Measurements from ENCODE around the gene ANKS3. TPM values are rescaled to one million over a fixed set of nuclear protein-coding genes. Genes with fewer than 3 reads are reported as not detected.

The ANKS3 gene
- total and polyA plus RNA-seq, 10 of the 15 experiments (the other 5 are each of a cell fraction or from before 2014, with no cell fraction given): 0.29 to 14.2 (median 8.5) TPM

DNA sequence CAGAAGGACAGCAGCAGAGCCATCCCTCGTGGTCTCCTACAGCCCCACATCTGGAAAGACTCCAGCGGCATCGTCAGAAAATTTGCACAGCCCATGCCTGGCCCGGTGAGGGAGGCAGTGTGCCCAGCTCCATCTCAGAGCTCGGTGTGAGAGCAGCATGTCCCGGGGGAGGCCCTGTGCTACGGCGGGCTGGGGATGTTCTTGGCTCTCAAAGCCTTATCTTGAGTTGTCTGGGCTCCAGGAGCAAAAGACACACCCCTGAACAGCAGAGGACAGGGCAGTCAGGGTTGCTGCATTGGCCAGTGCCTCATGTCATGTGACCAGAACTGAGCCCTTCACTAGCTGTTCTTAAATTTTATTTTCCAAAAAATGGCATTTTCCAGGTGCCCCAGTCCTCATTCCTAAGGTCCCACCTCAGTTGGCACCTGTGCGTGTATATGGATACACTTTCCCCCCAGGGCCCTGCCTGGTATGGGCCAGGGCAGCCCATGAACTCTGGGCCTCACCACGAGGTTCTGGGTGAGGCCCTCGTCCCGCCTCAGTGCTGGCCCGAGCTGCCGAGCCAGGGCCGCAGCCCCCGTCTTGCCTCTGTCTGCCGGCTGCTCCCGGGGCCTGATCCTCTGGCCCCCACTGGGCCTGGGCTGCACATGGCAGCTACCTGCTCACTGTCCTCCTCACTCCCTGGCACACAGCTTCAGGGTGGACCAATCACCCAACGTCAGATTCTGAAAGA is 37.7 kb downstream of the ANKS3 start:
- peak; percentile 22; the same call in 1 of the 2 replicates for TF ChIP-seq POLR2A (IDR thresholded peaks at IDR 0.05; ENCODE audit: low read depth, low read length)
- TF ChIP-seq, protein P1, sequence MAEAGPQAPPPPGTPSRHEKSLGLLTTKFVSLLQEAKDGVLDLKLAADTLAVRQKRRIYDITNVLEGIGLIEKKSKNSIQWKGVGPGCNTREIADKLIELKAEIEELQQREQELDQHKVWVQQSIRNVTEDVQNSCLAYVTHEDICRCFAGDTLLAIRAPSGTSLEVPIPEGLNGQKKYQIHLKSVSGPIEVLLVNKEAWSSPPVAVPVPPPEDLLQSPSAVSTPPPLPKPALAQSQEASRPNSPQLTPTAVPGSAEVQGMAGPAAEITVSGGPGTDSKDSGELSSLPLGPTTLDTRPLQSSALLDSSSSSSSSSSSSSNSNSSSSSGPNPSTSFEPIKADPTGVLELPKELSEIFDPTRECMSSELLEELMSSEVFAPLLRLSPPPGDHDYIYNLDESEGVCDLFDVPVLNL (IDR thresholded peaks at IDR 0.05; ENCODE audit: low read depth, low read length): no peak
- ChIA-PET SMC1A (ENCODE audit: uncharacterized antibody, unreplicated experiment) (interaction anchor here (1.2 kb wide), 1 partner anchor 39 kb away, joined by 3 read pairs; no protein-coding TSS in a partner anchor), RAD21 (ENCODE audit: unreplicated experiment) (interaction anchor here (1.5 kb wide), 1 partner anchor 106 kb away, joined by 4 read pairs; the partner anchor contains the start of gene ROGDI), CTCF (interaction anchor here (1.0 to 1.8 kb wide), 2 partner anchors 39 to 293 kb away, joined by 4 to 9 read pairs; partner anchors contain the start of genes ANKS3 and DNAAF8), POLR2A (interaction anchor here (0.6 kb wide), 1 partner anchor 766 kb away, joined by 3 read pairs; no protein-coding TSS in a partner anchor)
- no peak overlapping the region for H3K9ac ChIP-seq (ENCODE audit: control insufficient read depth, insufficient read depth, low read length)
- H3K4me1 ChIP-seq (ENCODE audit: control insufficient read depth, insufficient read depth, low read length): peaks cover 12% of the 10 kb centered on the region
- no peak overlapping the region for H3K4me2 ChIP-seq (ENCODE audit: control insufficient read depth, insufficient read depth)
- DNase-seq (ENCODE audit: low read depth, low spot score) (no peak), ATAC-seq (no peak), FAIRE-seq (no peak)
- H3K79me2 ChIP-seq (ENCODE audit: control insufficient read depth, insufficient read depth, low read length): peaks cover 11% of the 10 kb centered on the region
- H3K4me3 ChIP-seq: no peak overlapping the region
- H3K27ac ChIP-seq (ENCODE audit: control insufficient read depth, insufficient read depth): no peak overlapping the region
- no peaks in the 10 kb centered on the region for H3K27me3 ChIP-seq (replicated peaks in 1 of 2; ENCODE audit: control insufficient read depth in 2 of 2, insufficient read depth in 2 of 2, low read length in 1 of 2)
- H3K9me3 ChIP-seq (replicated peaks; ENCODE audit: control insufficient read depth, insufficient read depth, low read length): no peaks in the 10 kb centered on the region
- in situ Hi-C loops (cut with MboI) (no loop called here), intact Hi-C loops (cut with micrococcal nuclease; ENCODE audit: unreplicated experiment) (no loop called here)
- no TSS peak for BruUV-seq (replicated peaks)
- H4K20me1 ChIP-seq (ENCODE audit: control insufficient read depth, insufficient read depth): no peaks in the 10 kb centered on the region
- H3K36me3 ChIP-seq (ENCODE audit: control insufficient read depth in 2 of 2, insufficient read depth in 2 of 2, low read length in 1 of 2): peaks cover 5 to 36% of the 10 kb centered on the region in 2 experiments; a peak in 3 of 4 replicates
- 86% methylated on average over 19 of the region's 19 CpGs for WGBS (ENCODE audit: insufficient coverage, insufficient replicate concordance, low lambda C conversion rate, missing lambda C conversion rate)
- H2AFZ ChIP-seq (ENCODE audit: control insufficient read depth, low read depth, low read length): no peak overlapping the region

DNA sequence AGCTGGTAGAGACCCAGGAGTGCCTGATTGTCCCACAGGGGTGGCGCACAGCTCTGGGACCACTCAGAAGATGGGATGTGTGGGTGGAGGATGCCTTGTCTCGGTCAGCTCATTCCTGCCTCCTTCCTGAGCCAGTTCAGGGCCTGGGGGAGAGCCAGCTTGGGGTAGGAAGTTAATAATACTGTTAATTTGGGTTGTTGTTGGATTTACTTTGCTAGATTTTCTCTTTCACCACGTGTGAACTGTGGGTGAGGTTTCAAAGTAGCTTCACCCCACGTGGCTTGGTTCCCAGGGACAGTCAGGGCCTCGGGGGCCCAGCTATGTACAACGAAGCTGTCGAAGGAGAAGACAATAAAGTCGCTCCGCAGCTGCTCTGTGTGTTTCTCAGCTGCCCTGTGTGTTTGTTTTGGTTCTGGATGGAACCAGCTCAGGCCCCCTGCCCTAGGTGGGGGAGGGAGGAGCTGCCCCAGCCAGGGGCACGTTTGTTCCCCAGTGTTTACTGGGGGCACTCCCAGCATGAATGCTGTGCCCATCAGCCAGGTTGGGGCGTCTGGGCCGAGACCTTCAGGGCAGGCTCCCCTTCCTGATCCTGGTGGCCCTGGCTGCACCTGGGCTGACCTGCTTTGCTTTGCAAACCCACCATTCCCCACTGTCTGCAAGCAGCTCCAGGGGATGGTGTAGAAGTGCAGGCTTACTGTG is 38.4 kb downstream of the ANKS3 start:
- in situ Hi-C loops (cut with MboI): no loop called here
- Histone ChIP-seq H3K9ac (ENCODE audit: control insufficient read depth, insufficient read depth, low read length) (no peak overlapping the region), H3K27ac (ENCODE audit: control insufficient read depth, insufficient read depth) (no peak overlapping the region), H3K36me3 (ENCODE audit: control insufficient read depth in 2 of 2, insufficient read depth in 2 of 2, low read length in 1 of 2) (peaks cover 2 to 32% of the 10 kb centered on the region in 2 experiments; a peak in 3 of 4 replicates), H3K27me3 (replicated peaks in 1 of 2; ENCODE audit: control insufficient read depth in 2 of 2, insufficient read depth in 2 of 2, low read length in 1 of 2) (no peaks in the 10 kb centered on the region), H2AFZ (ENCODE audit: control insufficient read depth, low read depth, low read length) (no peak overlapping the region), H3K4me3 (no peak overlapping the region), H4K20me1 (ENCODE audit: control insufficient read depth, insufficient read depth) (no peaks in the 10 kb centered on the region), H3K79me2 (ENCODE audit: control insufficient read depth, insufficient read depth, low read length) (peaks cover 11% of the 10 kb centered on the region), H3K4me1 (ENCODE audit: control insufficient read depth, insufficient read depth, low read length) (peaks cover 12% of the 10 kb centered on the region), H3K9me3 (replicated peaks; ENCODE audit: control insufficient read depth, insufficient read depth, low read length) (no peaks in the 10 kb centered on the region), H3K4me2 (ENCODE audit: control insufficient read depth, insufficient read depth) (no peak overlapping the region)
- intact Hi-C loops (cut with micrococcal nuclease; ENCODE audit: unreplicated experiment): no loop called here
- ChIA-PET SMC1A (ENCODE audit: uncharacterized antibody, unreplicated experiment) (interaction anchor here (1.2 kb wide), 1 partner anchor 39 kb away, joined by 3 read pairs; no protein-coding TSS in a partner anchor), RAD21 (ENCODE audit: unreplicated experiment) (interaction anchor here (1.5 kb wide), 1 partner anchor 107 kb away, joined by 4 read pairs; the partner anchor contains the start of gene ROGDI), POLR2A (no interaction called here), CTCF (interaction anchor here (1.0 to 1.9 kb wide), 4 partner anchors 39 to 293 kb away, joined by 3 to 9 read pairs (median 4); partner anchors contain the start of genes ANKS3, DNAAF8, MGRN1 and ROGDI)
- TF ChIP-seq POLR2AphosphoS2 (IDR thresholded peaks at IDR 0.05; ENCODE audit: low read depth, low read length) (no peak), POLR2A (IDR thresholded peaks at IDR 0.05; ENCODE audit: low read depth, low read length) (peak; percentile 38; the same call in 1 of the 2 replicates), ZZZ3 (IDR thresholded peaks at IDR 0.05; ENCODE audit: control insufficient read depth, insufficient read length, low read depth) (no peak), CREB1 (IDR thresholded peaks at IDR 0.05; ENCODE audit: low read depth) (no peak), ETV6 (conservative IDR thresholded peaks at IDR 0.05 in 1 of 2, IDR thresholded peaks at IDR 0.05 in 1 of 2; ENCODE audit: borderline replicate concordance in 1 of 2, low read depth in 1 of 2) (no peak), JUNB (IDR thresholded peaks at IDR 0.05) (no peak)
- TF ChIP-seq, protein P1 (IDR thresholded peaks at IDR 0.05; ENCODE audit: low read depth, low read length): no peak
- TF ChIP-seq, protein P2, sequence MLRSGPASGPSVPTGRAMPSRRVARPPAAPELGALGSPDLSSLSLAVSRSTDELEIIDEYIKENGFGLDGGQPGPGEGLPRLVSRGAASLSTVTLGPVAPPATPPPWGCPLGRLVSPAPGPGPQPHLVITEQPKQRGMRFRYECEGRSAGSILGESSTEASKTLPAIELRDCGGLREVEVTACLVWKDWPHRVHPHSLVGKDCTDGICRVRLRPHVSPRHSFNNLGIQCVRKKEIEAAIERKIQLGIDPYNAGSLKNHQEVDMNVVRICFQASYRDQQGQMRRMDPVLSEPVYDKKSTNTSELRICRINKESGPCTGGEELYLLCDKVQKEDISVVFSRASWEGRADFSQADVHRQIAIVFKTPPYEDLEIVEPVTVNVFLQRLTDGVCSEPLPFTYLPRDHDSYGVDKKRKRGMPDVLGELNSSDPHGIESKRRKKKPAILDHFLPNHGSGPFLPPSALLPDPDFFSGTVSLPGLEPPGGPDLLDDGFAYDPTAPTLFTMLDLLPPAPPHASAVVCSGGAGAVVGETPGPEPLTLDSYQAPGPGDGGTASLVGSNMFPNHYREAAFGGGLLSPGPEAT (IDR thresholded peaks at IDR 0.05; ENCODE audit: low read depth): no peak
- WGBS (ENCODE audit: insufficient coverage, insufficient replicate concordance, low lambda C conversion rate, missing lambda C conversion rate): 74% methylated on average over 12 of the region's 12 CpGs
- BruUV-seq (replicated peaks): no TSS peak
- ATAC-seq (no peak), DNase-seq (ENCODE audit: low read depth, low spot score) (no peak), FAIRE-seq (no peak)
